GM12865 (cell line): ENCODE data around the gene RNF167.

ENCODE experiments used
- DNase-seq: peaks from one replicate; pipeline ENCODE4 v3.0.0; 2010; ENCODE audit warnings: low read depth
- H3K4me3 ChIP-seq: 2 replicates; pipeline ENCODE4 v1.5.1; 2011; ENCODE audit warnings: mild to moderate bottlenecking, low read depth, low read length, control low read depth
- CTCF ChIP-seq: IDR thresholded peaks from 2 replicates; pipeline ENCODE4 v1.5.1; 2011; ENCODE audit warnings: low read length, control low read depth, low read depth, inconsistent platforms; ENCODE audit not compliant: insufficient read depth; ENCODE audit errors: missing control alignments

The RNF167 gene

GRCh38 chr17:4966844-4967538 is 26.9 kb downstream of the RNF167 start:
- H3K4me3 ChIP-seq = peak overlapping the region; percentile 97
- TF ChIP-seq CTCF = no peak
- DNase-seq = peak; percentile 100

DNA sequence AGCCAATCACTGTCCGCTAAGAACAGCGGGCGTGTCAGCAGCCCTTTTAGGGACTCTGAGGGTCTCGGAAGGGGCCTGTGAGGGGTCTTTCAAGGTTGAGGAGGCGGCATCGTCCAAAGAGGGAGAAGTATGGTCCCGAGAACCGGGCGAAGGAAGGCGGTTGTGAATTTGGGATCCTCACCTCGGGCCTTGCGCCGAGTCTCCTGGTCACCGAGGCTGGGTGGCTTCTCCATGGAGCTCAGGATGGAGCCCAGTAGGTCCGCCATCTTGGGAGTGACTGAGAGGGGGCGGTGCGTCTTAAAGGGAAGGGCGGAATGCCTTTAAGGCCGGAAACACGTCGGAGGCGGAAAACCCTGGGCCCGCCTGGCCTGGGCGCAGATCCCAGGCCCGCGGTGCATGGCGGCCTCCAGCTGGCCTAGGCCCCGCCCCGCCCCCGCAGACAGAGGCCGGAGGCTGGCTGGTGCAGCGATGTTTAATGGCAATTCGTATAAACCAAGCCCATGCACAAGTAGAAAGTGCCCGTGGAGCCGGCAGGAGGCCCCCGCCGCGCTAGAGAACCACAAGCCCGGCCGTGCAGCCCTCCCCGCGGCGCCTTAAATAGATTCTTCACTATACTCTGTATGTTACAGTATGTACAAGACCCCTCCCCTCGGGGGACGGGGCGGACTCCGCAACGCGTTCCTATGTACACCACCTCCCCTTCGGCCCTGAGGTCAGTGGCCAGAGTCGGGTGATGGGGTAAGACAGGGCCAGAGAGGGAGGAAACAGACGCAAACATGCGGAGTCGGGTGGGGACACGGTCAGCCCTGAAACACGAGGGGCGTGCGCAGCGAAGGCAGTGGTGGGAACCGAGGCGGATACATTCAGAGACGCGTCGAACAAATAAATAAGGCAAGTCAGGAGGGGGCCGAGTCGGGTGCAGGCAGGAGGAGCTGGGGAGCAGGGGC is 27.7 kb downstream of the RNF167 start, which contains the start of gene SPAG7:
Gene SPAG7, minus strand, starts transcription at position 279 of the 947 bp plus-strand sequence. Its CDS starts 13 bp downstream, at position 266.
- TF ChIP-seq CTCF = no peak
- DNase-seq = peak; percentile 99
- H3K4me3 ChIP-seq = peak within 1 kb of the TSS; percentile 97

DNA sequence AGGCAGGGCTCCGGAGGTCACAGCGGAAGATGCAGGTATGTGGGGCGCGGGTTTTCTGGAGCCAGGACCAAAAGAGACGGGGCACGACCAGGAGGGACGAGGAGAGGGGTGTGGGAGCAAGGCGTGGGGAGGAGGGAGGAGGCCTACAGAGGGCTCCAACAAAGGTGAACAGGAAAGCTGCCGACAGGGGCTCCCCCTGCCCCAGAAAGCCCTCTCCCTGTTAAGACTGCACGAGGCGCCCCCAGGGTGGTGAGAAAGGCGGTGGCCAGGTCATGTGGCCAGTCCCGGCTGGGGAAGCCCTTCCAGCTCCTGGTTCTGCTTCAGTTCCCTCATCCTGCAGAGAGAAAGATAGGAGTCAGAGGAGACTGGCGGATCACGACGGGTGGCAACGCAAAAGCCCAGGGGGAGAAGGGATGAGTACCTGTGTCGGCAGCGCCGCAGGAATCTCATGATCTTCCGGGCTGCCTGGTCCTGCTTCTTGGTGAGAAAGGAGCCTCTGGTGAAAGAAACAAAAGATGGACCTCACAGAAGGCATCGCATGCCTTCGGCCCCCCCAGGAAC is 28.5 kb downstream of the RNF167 start:
- TF ChIP-seq CTCF = no peak
- H3K4me3 ChIP-seq = peak overlapping the region; percentile 97
- peak; percentile 15 for DNase-seq

DNA sequence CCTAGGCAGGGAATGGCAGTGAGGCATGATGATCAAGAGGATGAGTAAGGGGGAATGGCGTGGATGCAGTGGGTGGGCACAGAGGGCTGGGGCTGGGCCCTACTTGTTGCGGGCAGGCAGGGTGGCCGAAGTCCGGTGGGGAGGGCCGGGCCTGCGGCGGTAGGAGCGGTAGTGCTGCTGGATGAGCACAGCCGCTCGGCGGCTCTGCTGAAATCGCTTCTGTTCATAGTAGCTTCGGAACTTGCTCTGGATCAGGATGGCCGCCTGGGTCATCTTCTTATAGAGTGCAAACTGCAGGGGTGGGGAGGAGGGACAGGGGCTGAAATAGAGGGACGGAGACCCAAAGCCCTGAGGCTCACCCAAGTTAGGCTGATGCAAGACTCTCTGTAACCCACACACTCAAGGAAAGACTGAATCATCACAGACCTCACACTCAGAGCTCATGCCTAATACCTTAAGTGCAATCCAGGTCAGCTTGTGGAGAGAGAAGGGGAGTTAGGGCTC is 29.0 kb downstream of the RNF167 start:
- no peak for TF ChIP-seq CTCF
- H3K4me3 ChIP-seq = peak overlapping the region; percentile 97
- no peak for DNase-seq

GRCh38 chr17:4969551-4970173 is 29.6 kb downstream of the RNF167 start:
- TF ChIP-seq CTCF = no peak
- DNase-seq = no peak
- H3K4me3 ChIP-seq = no peak overlapping the region

DNA sequence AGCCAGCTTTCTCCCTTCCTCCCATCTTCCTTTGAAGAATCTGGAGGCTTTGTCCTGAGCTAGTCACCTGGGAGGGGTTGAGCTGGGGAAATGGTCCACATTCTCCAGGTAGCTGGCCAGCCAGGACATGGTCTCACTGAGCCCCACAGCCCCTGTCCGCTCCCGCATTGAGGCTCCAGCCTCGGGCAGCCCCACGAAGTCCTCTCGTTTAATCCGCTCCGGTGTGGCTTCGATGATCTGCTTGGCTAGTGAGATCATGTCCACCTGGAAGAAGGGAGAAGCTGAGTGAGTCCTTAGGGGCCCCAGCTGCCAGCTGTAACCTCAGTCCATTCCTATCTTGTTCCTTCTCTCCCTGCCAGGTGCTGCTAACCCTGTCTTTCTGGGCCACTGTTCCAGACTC is 30.2 kb downstream of the RNF167 start:
- no peak for TF ChIP-seq CTCF
- DNase-seq = no peak
- no peak overlapping the region for H3K4me3 ChIP-seq
